ENCODE results near the gene LRRC28.

- TF ChIP-seq POLR2A (IDR thresholded peaks at IDR 0.05) (no peak), EP300 (IDR thresholded peaks at IDR 0.05) (no peak)
- TF ChIP-seq, protein P1, sequence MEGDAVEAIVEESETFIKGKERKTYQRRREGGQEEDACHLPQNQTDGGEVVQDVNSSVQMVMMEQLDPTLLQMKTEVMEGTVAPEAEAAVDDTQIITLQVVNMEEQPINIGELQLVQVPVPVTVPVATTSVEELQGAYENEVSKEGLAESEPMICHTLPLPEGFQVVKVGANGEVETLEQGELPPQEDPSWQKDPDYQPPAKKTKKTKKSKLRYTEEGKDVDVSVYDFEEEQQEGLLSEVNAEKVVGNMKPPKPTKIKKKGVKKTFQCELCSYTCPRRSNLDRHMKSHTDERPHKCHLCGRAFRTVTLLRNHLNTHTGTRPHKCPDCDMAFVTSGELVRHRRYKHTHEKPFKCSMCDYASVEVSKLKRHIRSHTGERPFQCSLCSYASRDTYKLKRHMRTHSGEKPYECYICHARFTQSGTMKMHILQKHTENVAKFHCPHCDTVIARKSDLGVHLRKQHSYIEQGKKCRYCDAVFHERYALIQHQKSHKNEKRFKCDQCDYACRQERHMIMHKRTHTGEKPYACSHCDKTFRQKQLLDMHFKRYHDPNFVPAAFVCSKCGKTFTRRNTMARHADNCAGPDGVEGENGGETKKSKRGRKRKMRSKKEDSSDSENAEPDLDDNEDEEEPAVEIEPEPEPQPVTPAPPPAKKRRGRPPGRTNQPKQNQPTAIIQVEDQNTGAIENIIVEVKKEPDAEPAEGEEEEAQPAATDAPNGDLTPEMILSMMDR (IDR thresholded peaks at IDR 0.05), result no peak
Measured at GRCh38 chr15:99210334-99210733, 40.9 kb upstream of the LRRC28 start.

Measured in ovary (tissue), 3 donors.